MM.1S (cell line): ENCODE data around the gene GRIK3.

Experiments
- EZH2 ChIP-seq: fragments of 300-600 bp; sonication (generic); optimal IDR thresholded peaks from 2 replicates; pipeline ENCODE3; 2017; ENCODE audit warnings: low read depth, mild to moderate bottlenecking, antibody characterized with exemption, low read length, mixed read lengths
- EZH2phosphoT487 ChIP-seq: fragments of 300-600 bp; sonication (generic); IDR thresholded peaks from 2 replicates; pipeline ENCODE4 v1.6.1; 2018; ENCODE audit warnings: antibody characterized with exemption, low read length
- TF ChIP-seq, protein P1 (sequence below): fragments of 300-600 bp; sonication (generic); IDR thresholded peaks from 2 replicates; pipeline ENCODE4 v1.5.1; 2016; ENCODE audit warnings: antibody characterized with exemption, low read length, mixed read lengths

DNA sequence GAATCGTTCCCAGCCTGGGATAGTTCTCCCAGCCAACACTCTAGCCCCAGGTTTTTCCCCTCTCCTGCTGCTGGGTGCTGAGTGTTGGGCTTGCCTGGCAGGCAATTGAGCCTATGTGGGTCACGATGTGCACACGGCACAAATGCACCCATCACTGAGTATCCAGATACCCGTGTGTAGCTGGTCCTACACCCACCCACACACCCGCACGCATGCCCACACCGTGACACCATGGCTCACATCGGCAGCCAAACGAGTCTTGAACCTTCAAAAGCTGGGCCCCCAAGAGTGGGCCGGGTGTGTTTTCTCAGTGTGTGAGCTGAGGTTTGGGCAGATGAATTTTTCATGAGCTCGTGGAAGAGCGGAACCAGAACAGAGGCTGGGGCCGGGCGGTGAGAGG, 188.5 kb downstream of the GRIK3 start:
- TF ChIP-seq, protein P1, sequence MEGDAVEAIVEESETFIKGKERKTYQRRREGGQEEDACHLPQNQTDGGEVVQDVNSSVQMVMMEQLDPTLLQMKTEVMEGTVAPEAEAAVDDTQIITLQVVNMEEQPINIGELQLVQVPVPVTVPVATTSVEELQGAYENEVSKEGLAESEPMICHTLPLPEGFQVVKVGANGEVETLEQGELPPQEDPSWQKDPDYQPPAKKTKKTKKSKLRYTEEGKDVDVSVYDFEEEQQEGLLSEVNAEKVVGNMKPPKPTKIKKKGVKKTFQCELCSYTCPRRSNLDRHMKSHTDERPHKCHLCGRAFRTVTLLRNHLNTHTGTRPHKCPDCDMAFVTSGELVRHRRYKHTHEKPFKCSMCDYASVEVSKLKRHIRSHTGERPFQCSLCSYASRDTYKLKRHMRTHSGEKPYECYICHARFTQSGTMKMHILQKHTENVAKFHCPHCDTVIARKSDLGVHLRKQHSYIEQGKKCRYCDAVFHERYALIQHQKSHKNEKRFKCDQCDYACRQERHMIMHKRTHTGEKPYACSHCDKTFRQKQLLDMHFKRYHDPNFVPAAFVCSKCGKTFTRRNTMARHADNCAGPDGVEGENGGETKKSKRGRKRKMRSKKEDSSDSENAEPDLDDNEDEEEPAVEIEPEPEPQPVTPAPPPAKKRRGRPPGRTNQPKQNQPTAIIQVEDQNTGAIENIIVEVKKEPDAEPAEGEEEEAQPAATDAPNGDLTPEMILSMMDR, result no peak
- TF ChIP-seq EZH2phosphoT487 (no peak), EZH2 (no peak)
